T-helper 22 cell (primary cell): ENCODE measurements around the gene AKAP7.
"Not testable (repeated sequence)": the region's sequence is repeated elsewhere in the genome, so short reads cannot be mapped to it uniquely, and the experiment has no call there.

ENCODE experiments used
- DNase-seq: peaks from one replicate; pipeline ENCODE4 v3.0.0-alpha.2; 2020; ENCODE audit warnings: low read depth

AKAP7 gene

GRCh38 chr6:131293472-131293911 lies 158.2 kb downstream of the AKAP7 start:
- DNase-seq = no peak

- no peak for DNase-seq
These were observed 159.8 kb downstream of the AKAP7 start for GRCh38 chr6:131295081-131295480.

- DNase-seq = not testable (repeated sequence)
These were observed 165.6 kb downstream of the AKAP7 start for GRCh38 chr6:131300826-131301225.

- no peak for DNase-seq
These were observed 168.2 kb downstream of the AKAP7 start for GRCh38 chr6:131303338-131303930.

- no peak for DNase-seq
These were observed 170.0 kb downstream of the AKAP7 start for GRCh38 chr6:131305037-131305850.

- no peak for DNase-seq
These were observed 174.2 kb downstream of the AKAP7 start for GRCh38 chr6:131309437-131309836.

GRCh38 chr6:131314838-131315237 lies 179.6 kb downstream of the AKAP7 start:
- DNase-seq = no peak

- DNase-seq = no peak
These were observed 181.4 kb downstream of the AKAP7 start for GRCh38 chr6:131316654-131317053.

GRCh38 chr6:131317516-131317915 lies 182.2 kb downstream of the AKAP7 start:
- no peak for DNase-seq

- no peak for DNase-seq
These were observed 186.3 kb downstream of the AKAP7 start for GRCh38 chr6:131321589-131321988.

- no peak for DNase-seq
These were observed 186.9 kb downstream of the AKAP7 start for GRCh38 chr6:131322125-131322524.

- DNase-seq = not testable (repeated sequence)
These were observed 190.4 kb downstream of the AKAP7 start for GRCh38 chr6:131325669-131326068.

- not testable (repeated sequence) for DNase-seq
These were observed 193.5 kb downstream of the AKAP7 start for GRCh38 chr6:131328727-131329126.

- no peak for DNase-seq
These were observed 195.9 kb downstream of the AKAP7 start for GRCh38 chr6:131331151-131331550.

- no peak for DNase-seq
These were observed 196.9 kb downstream of the AKAP7 start for GRCh38 chr6:131331873-131332781.
